Raji (cell line): ENCODE data around the gene MYLK.

Experiments
- POLR2A ChIP-seq: IDR thresholded peaks from 2 replicates; pipeline ENCODE4 v1.6.1; 2011; ENCODE audit warnings: low read depth, low read length, control low read depth; ENCODE audit not compliant: insufficient read depth

Gene MYLK

GRCh38 chr3:123568034-123568433 is 316.1 kb downstream of the MYLK start:
- no peak for TF ChIP-seq POLR2A

- no peak for TF ChIP-seq POLR2A
Observed at GRCh38 chr3:123564056-123564455, 320.1 kb downstream of the MYLK start.

- no peak for TF ChIP-seq POLR2A
Observed at GRCh38 chr3:123562547-123562946, 321.6 kb downstream of the MYLK start.

- no peak for TF ChIP-seq POLR2A
Observed at GRCh38 chr3:123561188-123561587, 322.9 kb downstream of the MYLK start.
